ENCODE results near the gene TATDN2.
"Not testable (repeated sequence)": the region's sequence is repeated elsewhere in the genome, so short reads cannot be mapped to it uniquely, and the experiment has no call there.

Gene TATDN2

DNA sequence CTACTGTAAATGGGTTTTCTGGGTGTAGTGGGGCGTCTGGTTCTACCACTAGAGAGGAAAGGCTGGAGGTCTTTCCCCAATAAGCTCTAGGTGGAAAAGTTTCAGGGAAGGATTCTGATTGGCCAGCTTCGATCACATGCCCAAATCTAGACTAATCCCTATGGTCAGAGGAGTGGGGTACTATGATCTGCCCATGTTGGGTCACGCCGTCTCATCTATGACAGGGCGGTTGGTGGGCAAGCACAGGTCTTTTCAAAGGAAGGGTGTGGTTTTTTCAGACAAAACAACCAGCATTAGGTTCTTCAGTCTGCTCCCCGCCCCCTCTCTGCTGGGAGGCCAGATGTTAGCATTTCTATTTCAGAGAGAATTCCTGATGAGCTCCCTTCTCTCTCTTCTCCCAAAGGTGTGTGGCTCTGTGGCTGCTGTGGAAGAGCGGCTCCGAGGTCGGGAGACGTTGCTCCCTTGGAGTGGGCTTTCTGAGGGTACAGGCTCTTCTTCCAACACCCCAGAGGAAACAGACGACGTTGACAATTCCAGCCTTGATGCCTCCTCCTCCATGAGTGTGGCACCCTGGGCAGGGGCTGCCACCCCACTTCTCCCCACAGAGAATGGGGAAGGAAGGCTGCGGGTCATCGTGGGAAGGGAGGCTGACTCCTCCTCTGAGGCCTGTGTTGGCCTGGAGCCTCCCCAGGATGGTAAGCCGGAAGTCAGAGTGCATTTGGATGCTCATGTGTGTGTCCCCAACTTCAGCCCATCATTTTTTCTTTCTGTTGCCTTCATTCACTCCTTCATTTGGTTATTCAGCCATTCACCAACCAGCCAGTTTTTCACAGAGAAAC lies 9.7 kb upstream of the TATDN2 start:
- DNase-seq = peak; percentile 33

DNA sequence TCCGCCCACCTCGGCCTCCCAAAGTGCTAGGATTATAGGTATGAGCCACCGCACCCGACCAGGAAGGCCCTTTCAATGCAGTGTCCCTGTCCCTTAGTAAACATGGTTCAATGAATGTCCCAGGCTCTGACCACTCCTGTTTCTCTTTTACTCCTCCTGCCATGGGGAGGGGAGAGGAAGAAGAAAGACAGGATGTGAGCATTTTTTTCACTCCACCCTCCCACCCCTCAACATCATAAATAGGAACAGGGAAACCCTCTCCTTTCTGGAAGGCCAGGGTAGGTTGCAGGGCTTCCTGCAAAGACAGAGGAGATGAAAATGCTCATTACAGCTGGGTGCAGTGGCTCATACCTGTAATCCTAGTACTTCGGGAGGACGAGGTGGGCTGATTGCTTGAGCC lies 7.5 kb upstream of the TATDN2 start:
- DNase-seq = no peak

DNA sequence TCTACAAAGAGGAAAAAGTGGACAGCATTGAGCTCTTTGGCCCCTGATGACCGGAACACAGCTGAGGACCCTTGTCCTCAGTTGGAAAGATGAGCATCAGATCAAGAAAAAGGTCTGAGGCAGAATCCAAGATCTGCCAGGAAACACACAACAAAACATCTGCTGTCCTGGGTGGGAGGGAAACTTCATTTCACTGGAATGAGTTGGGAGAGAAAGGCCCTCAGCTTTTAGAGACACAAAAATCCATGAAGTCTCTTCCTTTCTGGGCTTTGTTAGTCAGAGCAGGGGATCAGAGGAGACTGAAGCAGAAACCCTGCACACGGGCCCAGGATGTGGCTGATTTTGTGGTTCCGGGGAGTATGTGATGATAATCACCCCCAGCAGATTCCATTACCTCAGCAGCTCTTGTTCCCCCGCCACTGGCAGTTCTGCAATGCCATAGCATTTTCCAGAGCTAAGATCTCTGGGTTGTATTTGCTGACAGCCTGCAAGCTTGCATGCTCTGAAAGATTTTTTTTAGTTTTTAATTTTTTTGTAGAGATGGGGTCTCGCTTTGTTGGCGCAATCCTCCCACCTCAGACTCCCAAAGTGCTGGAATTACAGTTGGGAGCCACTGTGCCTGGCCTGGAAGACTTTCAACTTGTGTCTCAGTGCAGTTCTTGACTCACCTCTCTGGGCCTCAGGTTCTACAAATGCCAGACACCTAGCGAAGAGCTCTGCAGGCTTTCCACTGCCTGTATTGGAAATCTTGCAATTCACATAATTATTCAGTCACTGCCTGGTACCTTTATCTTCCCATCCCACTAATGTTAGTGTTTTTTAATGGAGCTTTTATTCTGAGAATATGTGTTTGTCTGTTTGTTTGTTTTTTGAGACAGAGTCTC lies 5.8 kb upstream of the TATDN2 start:
- DNase-seq = peak; percentile 77

DNA sequence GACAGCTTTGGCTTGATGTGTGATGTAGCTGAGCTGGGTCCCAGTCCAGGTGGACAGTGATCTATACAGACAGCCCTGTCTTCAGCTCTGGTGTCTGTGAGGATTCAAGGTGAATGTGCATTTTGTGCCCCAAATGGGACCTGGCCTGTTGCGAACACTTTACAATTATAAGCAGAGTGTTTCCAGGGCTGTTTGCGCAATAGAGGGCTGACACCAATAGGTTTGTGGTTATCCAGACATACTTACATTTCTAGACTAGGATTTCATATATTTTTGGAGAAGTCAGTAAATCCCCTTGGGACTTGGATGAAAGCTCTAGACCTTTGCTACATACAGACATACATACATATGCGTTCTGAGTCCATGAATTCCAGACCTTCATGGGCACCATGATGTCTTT lies 4.2 kb upstream of the TATDN2 start:
- DNase-seq = no peak

DNA sequence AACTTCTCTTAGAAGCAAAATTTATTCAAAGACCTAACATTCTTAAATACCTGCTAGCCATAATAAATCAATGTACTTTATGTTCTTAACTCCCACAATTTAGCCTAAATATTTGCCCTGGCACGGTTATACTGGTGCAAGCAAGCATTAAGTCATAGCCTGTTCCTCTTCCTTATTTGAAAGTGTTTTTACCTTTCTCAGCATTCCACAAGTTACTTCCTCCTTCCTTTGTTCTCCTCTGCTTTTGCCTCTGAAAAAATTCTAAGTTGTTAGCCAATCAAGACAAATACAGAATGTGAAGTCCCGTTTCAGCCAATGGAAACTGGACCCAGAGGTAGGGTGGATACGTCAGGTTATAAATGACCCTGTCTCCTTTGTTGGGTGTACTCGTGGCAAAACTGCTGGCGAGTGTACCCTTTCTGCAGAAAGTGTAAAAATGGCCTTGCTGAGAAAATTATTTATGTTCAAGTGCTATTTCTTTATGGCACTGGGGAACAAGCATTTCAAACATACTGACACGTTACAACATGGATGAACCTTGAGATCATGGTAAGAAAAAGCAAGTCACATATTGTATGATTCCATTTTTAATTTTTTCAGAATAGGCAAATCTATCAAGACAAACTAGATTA lies 3.1 kb upstream of the TATDN2 start:
- no peak for DNase-seq

DNA sequence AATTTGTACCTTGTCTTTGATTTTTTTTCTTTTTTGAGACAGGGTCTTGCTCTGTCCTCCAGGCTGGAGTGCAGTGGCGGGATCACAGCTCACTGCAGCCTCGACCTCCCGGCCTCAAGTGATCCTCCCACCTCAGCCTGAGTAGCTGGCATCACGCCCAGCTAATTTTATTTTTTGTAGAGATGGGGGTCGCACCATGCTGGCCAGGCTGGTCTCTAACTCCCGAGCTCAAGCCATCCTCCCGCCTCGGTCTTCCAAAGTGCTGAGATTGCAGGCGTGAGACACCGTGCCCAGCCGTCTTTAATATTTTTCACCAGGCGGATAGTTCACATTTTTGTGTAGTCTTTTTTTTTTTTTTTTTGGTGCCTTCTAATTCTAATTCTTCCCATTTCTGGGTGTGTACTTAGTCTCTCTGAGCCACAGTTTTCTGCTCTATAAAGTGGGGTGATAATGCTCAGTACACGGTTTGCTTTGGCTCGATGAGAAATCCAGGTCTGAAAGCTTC lies 528 bp upstream of the TATDN2 start:
- DNase-seq = no peak

DNA sequence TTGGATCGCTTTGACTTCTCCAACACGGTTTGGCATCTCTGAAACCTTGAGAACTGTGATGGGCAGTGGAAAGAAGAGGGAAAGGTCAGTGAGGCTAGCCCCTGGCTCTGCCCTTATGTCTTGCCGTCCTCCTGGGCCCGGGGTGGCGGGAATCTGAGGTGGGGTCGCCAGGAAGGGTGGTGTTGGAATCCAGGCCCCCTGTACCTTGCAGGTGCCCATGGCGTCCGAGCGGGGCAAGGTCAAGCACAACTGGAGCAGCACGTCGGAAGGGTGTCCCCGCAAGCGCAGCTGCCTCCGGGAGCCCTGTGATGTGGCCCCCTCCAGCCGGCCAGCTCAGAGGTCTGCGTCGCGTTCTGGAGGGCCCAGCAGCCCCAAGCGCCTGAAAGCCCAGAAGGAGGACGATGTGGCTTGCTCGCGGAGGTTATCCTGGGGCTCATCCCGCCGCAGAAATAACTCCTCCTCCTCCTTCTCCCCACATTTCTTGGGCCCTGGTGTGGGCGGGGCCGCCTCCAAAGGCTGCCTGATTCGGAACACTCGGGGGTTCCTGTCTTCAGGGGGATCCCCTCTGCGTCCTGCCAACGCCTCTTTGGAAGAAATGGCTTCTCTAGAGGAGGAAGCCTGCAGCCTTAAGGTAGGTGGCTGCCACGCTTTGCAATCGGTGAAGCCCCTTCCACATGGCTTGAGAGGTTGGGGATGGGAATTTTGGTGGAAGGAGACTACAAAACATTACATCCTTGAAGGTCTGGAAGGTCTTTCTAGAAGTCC lies 907 bp downstream of the TATDN2 start:
- DNase-seq = peak; percentile 63

DNA sequence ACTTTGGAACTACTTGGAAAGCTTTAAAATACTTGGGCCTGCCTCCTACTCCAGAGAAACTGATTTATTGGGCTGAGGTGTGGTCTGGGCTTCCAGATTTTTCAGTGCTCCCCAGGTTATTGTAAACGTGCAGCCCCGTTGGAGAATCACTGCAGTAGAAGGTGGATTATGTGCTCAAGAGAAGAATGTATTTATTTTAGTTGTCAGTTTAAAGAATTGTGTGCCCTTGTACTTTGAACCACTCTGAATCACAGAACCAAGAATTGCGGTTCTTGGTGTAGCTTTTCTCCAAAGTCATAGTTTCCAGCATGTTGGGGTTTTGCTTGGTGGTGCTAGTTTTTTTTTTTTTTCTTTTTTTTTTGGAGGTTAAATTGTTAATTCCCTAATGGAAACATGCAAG lies 1.6 kb downstream of the TATDN2 start:
- no peak for DNase-seq

DNA sequence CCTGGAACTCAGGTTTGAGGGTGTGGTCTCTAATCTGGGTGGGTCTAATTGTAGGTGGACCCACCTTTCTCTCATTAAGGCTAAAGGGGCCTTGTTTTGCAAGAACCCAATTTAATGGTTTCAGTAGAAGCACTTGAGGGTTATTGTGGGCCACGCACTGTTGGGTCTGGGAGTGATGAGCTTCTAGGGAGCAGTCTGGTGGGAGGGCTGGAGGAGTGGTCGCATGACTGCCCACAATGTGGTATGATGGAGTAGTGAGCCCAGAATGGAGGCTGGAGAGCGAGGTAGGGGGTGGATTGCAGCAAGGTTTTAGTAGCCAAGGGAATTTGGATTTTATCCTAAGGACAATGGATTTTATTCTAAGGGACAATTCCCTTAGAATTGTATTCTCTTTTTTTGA lies 2.7 kb downstream of the TATDN2 start:
- no peak for DNase-seq

DNA sequence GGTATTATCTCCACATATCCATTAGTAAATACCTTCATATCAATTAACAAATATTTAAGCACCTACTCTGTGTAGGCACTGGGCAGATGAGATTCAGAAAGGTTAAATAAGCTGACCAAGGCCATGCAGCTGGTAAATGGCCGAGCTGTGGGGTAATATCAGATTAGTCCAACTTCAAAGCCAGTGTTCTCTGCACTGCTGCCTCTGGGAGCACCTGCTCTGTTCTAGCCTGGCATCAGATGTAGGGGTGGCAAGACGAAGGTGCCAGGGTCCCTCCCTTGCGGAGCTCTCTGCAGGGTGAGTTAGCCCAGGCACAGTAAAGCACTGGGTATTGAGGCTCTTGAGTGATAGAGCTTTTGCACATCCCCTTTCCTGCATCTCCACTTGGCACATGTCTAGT lies 5.5 kb downstream of the TATDN2 start:
- no peak for DNase-seq

DNA sequence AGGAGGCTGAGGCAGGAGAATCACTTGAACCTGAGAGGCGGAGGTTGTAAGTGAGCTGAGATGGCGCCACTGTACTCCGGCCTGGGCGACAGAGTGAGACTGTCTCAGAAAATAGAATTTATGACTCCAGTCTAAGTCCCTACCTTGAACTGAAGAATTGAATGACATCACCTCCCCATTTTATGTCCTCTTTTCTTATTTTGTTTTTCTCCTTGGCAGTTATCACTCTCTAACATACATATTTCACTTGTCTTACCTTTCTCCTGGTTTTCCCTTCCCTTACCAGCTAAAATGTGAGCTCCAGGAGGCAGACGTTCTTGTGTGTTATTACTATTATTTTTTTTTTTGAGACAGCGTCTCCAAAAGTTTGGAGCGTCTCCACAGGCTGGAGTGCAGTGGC lies 7.6 kb downstream of the TATDN2 start:
- no peak for DNase-seq

DNA sequence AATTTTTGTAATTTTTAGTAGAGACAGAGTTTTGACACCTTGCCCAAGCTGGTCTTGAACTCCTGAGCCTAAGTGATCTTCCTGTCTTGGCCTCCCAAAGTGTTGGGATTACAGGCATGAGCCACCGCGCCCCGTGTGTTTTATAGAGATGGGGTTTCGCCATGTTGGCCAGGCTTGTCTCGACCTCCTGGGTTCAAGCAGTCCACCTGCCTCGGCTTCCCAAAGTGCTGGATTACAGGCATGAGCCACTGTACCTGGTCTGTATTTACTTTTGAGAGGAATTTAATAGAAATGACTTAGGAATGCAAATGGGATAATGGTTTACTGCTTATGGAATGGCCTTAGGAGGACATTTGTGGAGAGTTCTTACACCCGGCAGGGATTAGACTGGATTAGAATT lies 10.8 kb downstream of the TATDN2 start:
- no peak for DNase-seq

DNA sequence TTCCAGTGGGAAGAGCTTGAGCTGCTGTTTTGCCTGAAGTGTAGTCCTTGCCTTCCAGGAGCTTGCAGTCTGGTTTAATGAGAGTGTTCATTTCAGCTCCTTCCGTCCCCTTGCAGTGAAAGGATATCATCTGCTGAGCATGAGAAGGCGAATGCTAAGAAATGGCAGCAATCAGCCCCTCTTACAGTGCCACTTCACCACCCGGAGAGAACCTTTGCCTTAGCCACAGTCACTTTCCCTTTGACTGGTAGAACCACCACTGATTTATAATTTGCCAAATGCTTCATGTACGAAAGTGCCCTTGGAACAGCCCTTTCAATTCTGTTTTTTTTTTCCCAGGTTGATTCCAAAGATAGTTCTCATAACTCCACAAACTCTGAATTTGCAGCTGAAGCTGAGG lies 11.5 kb downstream of the TATDN2 start:
- DNase-seq = no peak

DNA sequence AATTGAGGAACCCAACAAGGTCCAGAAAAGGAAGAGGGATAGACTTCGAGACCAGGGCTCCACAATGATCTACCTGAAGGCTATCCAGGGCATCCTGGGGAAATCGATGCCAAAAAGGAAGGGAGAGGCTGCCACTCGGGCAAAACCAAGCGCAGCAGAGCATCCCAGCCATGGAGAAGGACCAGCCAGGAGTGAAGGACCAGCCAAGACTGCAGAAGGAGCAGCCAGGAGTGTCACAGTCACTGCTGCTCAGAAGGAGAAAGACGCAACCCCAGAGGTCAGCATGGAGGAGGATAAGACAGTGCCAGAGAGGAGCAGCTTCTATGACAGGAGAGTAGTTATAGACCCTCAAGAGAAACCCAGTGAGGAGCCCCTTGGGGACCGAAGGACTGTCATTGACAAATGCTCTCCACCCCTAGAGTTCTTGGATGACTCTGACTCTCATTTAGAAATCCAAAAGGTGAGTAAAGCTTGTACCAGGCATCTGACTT lies 12.0 kb downstream of the TATDN2 start:
- no peak for DNase-seq

DNA sequence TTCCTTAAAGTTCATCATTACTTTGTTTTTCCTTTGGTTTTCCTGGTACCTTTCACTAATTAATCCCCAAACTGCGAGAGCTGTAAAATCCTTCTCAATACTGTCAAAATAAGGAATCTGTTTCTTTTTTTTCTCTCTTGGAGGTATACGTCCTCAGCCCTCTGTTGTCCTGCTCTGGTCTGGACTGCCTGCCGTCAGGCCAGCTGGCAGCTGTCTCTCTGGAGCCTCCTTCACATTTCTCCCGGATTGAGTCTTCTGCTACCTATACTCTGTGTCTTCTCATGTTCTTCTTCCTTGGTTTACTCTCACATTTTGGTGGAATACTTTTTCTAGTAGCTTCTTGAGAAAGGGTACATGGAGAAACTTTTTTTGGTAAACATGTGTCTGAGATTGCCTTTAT lies 13.8 kb downstream of the TATDN2 start:
- DNase-seq = no peak

DNA sequence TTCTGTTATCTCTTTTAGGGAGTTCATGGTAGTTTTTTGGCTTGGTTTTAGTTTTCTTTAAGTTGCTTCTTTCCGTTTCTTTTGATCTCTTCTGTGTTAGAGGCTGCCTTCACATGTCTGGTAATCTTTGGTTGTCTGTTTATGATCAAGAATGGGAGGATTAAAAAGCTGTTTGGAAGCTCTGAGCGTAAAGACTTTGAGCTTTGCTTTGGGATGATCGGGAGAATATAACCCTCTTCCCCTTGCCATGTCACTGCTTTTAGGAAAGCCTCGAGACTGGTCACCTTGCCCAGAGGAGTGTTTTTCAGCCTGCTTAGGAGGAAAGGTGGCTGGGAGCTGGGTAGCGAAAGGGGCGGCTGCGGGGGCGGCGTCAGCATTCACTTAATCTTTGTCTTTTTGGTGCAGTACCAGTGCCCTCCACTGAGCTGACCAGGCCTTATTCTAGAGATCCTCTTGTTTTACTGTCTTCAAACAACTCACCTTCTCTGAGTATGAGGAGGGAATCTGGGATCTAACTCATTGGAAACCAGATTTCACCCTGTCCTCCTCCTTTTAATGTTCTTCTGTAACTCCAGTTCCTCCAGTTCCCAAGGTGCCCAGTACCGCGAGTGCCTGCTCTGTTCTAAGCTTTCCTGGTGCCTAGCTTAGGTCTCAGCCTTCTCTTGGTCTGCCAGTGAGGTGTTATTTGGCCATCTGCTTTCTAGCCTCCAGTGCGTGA lies 15.5 kb downstream of the TATDN2 start:
- peak; percentile 77 for DNase-seq

DNA sequence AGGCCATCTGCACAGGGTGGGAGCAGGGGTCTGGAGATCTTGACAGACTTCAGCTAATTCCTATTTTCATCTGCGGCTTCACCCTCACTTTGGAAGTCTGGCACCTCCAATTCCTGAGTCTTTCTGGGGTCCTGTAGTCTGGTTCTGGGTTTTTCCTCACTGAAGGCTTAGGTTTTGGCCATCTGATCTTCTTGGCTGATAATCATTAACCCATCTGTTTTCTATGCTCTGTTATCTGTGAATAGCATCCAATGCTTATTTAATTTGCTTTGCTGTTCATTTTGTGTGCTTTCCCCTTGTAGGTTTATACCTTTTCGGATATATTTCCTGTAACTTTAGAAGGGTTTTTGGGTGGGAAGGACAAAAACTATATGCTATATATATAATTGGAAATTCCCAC lies 17.6 kb downstream of the TATDN2 start:
- DNase-seq = no peak

DNA sequence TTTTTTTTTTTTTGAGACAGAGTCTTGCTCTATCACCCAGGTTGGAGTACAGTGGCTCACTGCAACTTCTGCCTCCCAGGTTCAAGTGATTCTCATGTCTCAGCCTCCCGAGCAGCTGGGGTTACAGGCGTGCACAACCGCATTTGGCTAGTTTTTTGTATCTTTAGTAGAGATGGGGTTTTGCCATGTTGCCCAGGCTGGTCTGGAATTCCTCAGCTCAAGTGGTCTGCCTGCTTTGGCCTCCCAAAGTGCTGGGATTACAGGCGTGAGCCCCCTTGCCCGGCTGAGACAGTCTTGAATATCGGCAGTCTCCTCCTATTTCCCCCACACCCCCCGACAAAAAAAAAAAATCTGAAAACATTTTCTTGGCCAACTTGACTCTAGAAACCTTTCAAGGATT lies 18.7 kb downstream of the TATDN2 start:
- DNase-seq = not testable (repeated sequence)

DNA sequence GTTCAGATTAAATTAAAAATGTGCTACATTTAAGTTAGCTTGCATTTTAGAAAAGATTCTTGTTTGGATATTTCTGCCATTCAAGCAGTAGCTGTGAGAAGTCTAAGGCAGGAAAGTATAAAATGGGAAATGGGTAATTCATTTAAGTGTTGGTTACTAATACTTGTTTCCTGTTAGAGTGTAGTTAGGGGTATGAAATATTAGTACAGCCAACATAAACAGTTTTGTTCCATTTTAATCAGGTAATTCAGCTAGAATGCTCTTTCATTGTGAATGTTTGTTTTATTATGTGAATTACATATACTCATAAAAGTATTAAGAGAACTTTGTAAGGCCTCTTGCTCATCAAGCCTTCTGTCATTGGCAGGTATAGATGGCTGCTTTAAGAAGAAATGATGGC lies 19.9 kb downstream of the TATDN2 start:
- no peak for DNase-seq

DNA sequence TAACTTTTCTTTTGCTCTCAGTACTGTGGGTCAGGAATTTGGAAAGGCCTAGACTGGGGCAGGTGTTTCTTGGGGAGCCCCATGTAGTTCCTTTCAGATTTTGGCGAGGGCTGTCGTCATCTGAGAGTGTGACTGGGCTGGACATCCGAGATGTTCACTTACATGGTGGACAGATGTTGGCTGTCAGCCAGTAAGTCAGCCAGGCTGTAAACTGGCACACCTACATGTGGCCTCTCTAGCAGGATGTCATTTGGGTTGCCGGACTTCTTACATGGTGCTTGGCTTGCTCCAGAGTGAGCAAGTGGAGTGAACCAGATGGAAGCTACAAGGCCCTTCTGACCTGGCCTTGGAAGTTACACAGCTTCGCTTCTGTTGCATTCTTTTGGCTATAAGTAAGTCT lies 20.7 kb downstream of the TATDN2 start:
- DNase-seq = no peak

DNA sequence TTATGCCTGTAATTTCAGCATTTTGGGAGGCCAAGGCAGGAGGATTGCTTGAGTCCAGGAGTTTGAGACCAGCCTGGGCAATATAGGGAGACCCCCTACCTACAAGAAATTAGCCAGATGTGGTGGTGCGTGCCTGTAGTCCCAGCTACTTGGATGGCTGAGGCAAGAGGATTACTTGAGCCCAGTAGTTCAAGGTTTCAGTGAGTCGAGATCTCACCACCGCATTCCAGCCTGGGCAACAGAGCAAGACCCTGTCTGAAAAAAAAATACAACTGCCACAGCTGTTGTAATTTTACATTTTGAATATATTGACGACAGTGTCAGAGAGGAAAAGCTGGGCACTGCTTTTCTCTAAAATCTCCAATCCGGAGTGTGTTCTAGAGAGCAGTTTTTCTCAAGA lies 21.2 kb downstream of the TATDN2 start:
- DNase-seq = no peak

DNA sequence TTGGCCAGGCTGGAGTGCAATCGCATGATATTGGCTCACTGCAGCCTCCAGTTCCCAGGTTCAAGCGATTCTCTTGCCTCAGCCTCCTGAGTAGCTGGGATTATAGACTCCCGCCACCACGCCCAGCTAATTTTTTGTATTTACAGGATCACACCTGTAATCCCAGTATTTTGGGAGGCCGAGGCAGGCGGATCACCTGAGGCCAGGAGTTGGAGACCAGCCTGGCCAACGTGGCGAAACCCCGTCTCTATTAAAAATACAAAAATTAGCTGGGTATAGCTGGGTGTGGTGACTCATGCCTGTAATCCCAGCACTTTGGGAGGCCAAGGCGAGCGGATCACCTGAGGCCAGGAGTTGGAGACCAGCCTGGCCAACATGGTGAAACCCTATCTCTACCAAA lies 24.2 kb downstream of the TATDN2 start:
- DNase-seq = not testable (repeated sequence)
